ENCODE measurements around the gene DENND6B. TPM values are rescaled to one million over a fixed set of nuclear protein-coding genes. Genes with fewer than 3 reads are reported as not detected.

DENND6B gene
- polyA plus RNA-seq, 3 donors, result 2.0 to 4.0 (median 2.5) TPM

DNA sequence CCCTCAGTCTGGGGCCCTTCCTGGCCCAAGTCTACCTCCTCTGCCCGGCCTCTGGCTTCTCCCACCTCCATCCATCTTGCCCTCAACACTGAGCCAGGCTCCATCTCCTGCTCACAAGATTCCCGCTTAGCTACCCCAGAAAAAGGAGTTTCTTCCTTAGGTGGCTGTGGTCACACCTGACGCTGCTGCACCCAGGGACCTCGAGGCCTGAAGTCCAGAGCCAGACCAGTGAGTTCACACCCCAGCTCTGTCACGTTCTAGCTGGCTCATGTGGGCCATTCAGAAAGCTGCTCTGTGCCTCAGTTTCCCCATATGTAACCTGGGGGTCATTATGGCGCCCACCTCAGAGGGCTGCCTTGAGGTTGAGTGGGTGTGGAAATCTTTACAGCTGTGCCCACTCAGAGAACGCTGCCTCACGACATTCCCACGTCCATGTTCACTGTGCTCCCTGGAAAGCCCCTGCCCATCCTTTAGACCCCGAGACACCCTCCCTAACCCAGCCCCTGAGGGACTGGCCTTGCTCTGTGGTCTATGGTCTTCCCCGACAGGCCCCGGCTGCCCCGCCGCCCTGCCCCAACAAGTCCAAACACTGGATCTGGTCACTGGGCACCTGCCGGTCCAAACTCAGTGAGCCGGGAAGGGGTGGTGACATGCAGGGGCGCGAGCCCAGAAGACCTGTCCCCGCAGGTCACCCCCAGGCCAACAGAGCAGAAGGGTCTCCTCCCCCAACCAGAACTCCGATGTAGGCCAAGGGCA, 29.1 kb downstream of the DENND6B start:
- WGBS, 3 donors, result 82 to 88% (median 83%) methylated on average over 20 of the region's 20 CpGs

DNA sequence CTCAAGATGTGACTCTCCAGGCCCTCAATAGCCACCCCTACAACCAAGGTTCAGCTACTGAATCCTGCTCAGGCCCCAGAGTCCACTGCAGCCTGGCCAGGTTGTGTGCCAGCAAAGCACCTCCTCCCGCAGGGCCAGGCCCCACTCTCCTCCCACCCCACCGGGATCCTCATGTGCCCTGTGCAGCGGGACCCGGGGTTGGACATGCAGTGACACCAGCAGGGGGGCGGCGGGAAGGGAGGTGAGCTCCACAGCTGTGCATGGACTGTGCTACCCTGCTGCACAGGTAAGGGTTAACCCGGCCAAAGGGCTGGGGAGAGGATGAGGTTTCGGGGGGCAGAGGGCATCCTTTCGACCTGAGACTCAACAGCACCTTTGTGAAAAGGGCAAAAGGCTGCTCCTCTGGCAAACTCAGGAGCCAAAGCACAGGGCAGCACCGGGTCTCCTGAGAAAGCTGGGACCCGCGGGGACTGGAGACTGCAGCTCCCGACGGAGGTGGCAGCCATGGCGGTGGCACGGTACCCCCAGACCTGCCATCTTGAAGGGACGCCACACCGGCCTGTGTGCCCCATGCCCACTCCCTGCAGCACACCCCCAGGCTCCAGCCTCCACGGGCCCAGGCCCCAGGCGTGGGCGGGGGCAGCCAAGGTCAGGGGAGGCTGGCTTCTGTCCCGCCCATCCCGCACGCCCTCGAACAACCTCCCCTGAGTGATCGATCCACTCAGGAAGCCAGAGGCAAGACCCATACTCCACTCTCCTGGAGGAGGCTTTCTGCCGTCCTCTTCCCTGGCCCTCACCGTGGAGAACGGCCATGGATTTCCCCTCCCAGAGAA, 29.9 kb downstream of the DENND6B start:
- H3K27ac ChIP-seq (ENCODE audit: low read depth, low read length), result no peak overlapping the region
- WGBS, 3 donors, result 32 to 64% (median 62%) methylated on average over 27 to 29 of the region's 29 CpGs

More for the DNA sequence above, 29.1 kb downstream of the DENND6B start:
- H3K27ac ChIP-seq (ENCODE audit: low read depth, low read length), result no peak overlapping the region

DNA sequence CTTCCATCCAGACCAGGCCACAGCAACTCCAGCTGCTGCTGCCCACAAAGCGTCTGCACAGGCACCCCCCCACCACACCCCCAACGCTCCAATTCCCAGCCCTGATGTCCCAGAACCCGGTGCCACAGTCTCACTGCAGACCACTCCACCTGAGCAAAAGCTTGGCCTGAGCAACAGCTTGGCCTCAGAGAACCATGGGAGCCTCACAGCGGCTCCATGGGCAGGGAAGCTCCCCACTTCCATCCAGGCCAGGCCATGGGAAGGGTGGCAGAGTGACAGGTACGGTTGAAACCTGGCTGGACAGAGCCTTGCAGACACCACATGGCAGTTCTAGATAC, 32.5 kb downstream of the DENND6B start:
- 29 to 46% (median 33%) methylated on average over 4 to 5 of the region's 5 CpGs for WGBS, 3 donors
- no peak overlapping the region for H3K27ac ChIP-seq (ENCODE audit: low read depth, low read length)

DNA sequence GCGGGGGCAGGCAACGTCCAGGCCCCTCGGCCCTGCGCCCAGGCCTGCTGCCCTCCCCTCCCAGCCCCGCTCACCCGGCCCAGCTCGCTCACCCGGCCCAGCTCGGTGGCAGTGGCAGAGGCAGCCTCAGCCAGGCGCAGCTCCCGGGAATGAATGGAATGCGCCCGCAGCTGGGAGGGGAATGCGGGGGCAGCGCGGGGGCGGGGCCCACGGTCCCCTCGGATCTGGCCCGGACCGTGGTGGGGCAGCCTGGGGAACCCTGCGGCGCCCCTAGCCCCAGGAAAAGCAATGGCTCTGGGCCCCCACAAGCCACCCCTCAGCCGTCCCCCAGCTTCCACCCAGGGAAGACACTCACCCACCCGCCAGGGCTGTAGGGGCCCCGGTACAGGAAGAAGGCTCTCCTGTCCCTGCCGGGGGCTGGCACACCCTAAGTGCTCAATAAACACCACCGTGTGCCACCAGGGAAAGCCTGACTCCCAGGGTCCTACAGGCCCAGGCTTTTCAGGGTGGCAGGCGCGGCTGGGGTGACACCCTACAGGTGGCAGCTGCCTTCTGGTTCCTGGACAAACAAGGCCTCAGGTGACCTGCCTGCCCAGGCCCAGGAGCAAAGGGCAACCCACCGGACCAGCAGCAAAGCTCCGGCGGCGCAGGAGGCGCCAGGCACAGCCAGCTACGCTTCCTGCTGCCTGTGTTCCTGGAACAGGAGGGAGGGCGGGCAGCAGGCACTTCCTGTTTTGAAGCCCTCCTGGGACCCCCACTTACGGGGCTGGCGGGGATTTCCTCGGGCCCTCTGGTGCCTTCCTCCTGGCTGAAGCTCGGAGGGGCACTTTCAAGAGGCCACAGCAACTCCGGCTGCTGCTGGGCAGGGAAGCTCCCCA, 33.1 kb downstream of the DENND6B start:
- WGBS, 3 donors, result 7 to 10% (median 8%) methylated on average over 34 to 42 of the region's 42 CpGs
- H3K27ac ChIP-seq (ENCODE audit: low read depth, low read length), result peak overlapping the region; percentile 32

DNA sequence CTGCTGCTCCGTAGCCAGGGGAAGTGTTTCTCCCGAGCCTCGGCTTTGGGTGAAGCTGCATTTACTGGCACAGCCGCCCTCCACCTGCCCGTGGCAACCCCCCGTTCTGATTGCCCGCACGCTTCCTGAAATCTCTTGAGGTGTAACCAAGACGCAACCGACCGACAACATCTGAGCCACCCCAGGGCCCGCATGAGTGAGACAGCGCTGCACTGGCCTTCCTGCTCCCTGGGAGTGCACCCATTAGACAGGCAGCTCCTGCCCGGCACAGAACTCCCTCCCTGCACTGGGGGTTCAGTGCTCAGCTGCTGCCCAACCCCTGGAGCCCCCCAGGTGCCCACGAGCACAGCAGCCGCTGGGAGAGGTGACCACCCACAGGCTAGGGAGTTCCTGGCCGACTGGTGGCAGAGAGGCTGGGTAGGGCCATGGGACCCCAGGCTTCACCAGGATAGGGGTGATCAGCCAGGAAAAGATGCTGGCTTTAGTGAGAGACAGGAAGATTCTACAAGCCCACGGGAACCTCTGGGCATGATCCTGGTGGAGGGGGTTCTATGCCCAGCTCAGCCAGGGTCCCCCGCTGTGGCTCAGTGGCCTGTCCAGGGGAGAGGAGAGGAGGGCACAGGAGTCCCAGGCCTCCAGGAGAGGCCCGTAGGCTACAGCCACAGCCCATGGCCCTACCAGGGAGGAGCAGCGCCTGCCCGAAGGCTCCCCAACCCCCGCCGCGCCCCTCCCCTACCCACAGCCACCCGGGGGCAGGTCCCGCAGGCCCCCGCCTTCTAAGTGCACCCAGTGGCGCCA, 34.0 kb downstream of the DENND6B start:
- 24 to 63% (median 25%) methylated on average over 22 to 29 of the region's 29 CpGs for WGBS, 3 donors

DNA sequence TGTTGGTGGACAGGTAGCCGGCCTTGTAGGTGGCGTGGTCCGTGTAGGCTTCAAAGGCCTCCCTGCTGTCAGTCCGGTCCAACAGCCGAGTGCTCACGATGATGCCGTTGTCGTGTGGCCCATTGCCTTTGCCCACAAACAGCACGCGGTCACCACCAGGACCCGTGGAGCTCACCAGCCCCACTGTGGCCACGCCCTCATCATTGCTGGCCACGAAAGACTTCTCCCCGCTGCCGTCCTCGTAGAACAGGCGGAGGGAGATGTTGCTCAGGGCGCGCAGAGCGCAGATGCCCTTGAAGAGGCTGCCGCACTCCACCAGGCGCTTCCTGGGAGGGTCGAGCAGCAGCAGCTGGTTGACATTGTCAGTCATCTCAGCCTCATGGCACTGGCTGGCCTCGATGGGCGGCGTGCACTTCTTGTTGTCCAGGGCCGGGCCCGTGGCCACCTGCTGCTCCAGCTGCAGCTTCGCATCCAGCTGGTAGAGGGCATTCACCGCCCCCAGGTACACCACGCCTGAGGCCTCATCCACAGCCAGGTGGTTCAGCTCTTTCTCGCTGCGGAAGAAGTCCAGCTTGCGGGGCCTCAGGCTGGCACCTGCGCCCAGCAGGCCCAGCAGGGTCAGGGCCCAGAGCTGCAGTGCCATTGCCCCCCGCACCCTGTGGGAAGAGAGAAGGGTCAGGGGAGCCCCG, 36.7 kb downstream of the DENND6B start:
- no peak overlapping the region for H3K27ac ChIP-seq (ENCODE audit: low read depth, low read length)

More for the DNA sequence above, 34.0 kb downstream of the DENND6B start:
- peak overlapping the region; percentile 32 for H3K27ac ChIP-seq (ENCODE audit: low read depth, low read length)

DNA sequence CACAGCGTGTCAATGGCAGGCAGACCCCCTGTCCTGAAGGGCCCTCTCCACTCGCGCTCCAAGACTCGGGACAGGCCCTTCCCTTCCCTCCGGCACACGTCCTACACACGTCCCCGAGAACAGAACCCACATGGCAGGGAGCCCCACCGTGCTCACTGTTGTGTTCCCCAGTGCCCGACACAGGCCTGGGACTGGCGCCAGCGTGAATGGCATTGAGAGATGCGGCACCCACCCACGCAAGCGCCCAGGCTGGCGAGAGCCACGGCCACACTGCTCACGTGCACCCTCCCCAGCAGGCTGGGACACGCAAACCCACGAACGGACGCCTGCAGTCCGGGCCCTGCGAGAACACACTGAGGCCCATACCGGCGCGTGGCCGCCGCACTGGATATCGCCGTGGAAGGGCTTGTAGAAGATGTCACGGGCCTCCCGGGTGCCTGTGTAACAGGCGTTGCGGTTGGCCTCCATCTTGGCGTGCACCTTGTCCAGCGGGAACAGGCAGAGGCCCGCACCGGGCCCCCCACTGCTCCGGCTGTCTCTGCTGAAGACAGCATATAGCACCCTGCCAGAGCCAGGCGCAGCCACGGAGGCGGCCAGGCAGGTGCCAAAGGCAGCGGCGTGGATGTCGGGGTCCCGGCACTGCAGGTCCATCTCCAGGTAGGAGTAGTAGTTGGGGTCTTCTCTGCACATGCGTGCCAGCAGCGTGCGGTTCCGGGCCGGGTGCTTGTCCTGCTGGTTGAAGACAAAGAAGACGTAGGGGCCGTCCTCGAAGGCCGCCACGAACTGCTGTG, 37.5 kb downstream of the DENND6B start:
- H3K27ac ChIP-seq (ENCODE audit: low read depth, low read length), result no peak overlapping the region
- WGBS, 3 donors, result 94 to 96% (median 94%) methylated on average over 57 of the region's 57 CpGs

More for the DNA sequence above, 36.7 kb downstream of the DENND6B start:
- 90 to 93% (median 90%) methylated on average over 37 of the region's 37 CpGs for WGBS, 3 donors

DNA sequence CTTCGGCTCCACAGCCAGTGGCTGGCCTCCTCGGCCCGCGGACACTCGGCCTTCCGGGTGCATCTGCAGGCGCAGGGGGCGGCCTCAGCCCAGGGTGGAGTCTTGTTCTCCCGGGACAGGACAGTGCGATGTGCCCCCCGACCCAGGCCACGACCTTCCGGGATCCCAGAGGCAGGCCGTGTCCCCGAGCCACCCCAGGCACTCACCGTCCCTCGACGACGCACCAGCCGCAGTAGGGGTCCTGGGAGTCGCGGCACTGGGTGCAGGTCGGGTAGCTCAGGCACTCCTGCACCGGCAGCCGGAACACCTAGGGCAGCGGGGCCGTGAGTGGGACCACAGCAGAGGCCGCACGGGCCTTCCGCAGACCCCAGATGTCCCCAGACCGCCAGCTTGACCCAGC, 39.1 kb downstream of the DENND6B start:
- H3K27ac ChIP-seq (ENCODE audit: low read depth, low read length), result no peak overlapping the region
- 94 to 96% (median 95%) methylated on average over 31 of the region's 31 CpGs for WGBS, 3 donors

DNA sequence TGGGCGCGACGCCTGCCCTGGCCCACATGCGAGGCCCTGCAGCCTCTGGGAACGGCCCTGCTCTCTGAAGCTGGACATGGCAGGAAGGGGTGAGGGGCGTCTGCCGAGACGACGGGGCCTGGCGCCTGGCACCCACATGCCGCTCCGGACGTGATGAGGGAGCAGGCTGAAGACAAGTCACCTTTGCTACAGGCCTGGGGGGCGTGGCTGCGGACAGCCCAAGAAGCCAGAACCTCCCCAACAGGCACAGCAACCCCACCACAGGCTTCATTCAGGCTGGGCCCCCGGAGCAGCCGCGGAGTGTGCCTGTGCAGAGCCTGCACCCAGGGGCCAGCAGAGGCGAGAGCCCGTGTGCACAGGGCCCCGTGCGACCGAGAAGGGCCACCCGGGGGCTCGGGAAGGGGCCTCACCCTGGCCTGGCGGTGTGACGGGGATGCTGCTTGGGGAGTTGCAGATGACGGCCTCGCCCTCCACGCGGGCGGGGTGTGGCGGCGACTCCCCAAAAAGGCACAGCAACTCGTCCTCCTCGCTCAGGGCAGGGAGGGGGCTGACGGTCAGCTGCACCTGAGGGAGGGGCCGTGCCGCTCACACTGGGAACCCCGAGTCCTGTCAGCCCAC, 40.0 kb downstream of the DENND6B start:
- 90 to 94% (median 91%) methylated on average over 35 to 40 of the region's 40 CpGs for WGBS, 3 donors
- H3K27ac ChIP-seq (ENCODE audit: low read depth, low read length), result no peak overlapping the region

DNA sequence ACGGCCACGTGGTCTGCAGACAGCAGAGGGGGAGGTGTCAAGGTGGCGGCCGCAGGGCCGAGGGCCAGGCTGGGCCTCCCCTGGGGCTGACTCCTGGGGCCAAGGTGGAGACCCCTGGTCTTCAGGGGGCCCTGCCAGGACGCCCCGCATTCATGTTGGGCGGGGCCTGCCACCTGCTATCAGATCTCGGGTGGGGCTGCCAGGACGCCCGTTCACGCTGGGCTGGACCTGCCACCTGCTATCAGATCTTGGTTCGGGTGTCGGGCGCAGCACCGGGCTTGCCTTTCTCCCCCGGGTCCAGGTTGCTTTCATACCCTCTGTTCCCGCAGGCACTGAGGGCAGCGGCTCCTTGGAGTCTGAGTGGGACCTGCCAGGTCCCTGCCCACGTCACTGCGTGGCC, 40.5 kb downstream of the DENND6B start:
- H3K27ac ChIP-seq (ENCODE audit: low read depth, low read length), result no peak overlapping the region
- WGBS, 3 donors, result 90 to 93% (median 91%) methylated on average over 21 of the region's 21 CpGs

DNA sequence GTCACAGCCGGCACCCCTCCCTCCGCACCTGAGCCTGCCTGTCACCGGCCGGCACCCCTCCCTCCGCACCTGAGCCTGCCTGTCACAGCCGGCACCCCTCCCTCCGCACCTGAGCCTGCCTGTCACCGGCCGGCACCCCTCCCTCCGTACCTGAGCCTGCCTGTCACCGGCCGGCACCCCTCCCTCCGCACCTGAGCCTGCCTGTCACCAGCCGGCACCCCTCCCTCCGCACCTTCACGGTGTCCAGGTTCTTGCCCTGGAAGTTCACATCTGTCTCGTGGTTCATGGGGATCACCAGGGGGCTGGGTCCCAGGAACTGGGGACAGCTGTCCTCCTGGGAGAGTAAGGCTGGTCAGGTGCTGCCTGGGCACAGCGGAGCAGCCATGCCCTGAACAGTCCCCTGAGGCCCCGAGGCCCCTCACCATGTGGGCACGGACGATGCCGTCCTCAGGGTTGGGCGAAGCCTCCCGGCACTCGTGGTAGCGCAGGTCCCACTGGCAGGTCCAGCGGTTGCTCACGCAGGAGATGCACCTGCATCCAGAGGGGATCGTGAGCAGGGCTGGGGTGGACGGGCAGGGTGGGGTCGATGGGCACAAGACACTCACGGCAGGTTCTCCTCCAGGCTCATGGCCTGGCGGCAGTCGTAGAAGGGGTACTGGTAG, 41.1 kb downstream of the DENND6B start:
- no peak overlapping the region for H3K27ac ChIP-seq (ENCODE audit: low read depth, low read length)
- 92 to 94% (median 93%) methylated on average over 27 to 29 of the region's 34 CpGs for WGBS, 3 donors

DNA sequence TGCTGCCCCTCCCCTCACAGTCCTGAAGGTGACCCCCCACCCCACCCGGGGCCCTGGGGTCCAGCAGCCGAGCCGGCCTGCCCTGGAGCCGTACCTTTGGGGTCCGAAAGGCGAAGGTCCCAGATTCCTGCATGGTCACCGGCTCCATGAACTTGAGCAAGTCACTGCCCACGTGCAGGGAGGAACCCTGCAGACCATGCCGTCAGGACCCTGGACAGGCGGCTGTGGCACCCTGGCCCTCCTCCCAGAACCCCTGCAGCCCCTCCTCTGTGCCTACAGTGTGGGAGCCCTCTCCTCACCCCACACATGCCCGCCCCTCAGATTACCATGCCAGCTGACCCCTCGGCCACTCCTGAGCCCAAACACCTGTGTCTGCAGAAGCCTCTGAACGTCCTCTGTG, 42.3 kb downstream of the DENND6B start:
- 91 to 94% (median 92%) methylated on average over 13 of the region's 13 CpGs for WGBS, 3 donors
- no peak overlapping the region for H3K27ac ChIP-seq (ENCODE audit: low read depth, low read length)

DNA sequence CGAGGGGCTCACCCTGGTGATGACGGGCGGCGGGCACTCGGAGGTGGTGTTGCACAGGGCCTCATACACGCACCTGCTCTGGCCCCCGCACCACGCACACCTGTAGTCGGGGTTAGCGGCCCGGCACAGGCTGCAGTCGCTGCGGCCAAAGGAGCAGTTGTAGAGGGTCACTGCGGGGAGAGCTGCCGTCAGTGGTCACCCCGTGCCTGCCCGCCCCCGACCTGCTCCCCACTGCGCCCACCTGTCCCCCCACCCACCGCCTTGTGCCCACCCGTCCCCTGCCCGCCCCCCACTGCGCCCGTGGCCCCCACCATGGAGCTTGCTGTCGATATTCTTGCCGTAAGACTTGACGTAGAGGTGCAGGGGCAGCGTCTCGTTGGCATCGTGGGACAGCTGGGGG, 43.0 kb downstream of the DENND6B start:
- H3K27ac ChIP-seq (ENCODE audit: low read depth, low read length), result no peak overlapping the region
- 92 to 96% (median 93%) methylated on average over 22 to 30 of the region's 30 CpGs for WGBS, 3 donors

DNA sequence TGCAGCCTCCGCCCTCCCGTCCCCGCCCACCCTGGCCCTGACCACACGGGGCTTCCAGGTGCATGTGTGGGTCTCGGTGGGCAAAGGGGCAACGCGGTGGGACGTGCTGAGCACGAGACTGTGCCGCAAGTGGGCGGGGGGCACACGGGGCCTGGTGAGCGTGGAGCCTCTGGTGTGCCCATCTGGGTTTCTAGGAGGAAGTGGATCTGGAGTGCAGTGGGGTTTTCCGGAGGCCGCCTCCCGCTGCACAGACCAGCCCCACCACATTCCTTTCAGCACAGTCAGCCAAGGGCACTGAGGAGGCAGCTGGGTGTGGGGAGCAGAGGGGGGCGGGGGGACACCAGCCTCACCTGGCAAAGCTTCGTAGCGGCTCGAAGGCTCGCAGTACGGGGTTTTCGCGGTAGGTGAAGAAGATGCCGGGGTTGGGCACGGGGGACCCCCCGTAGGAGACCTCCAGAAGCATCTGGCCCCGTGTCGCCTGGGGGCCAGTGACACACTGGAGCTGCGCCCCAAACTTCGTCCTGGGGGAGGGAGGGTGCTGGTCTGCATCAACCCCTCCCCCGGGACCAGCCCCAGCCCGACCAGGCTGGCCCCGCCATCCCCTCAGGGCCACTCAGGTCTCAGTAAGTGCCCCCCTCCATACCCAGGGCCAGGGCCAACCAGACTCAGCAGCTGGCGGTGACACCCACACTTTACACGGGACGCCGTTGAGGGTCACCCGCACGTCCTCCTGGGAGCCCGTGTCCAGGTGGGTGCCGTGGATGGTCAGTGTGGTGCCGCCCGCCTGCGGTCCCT, 44.3 kb downstream of the DENND6B start:
- WGBS, 3 donors, result 69 to 88% (median 87%) methylated on average over 43 to 45 of the region's 45 CpGs
- H3K27ac ChIP-seq (ENCODE audit: low read depth, low read length), result no peak overlapping the region

DNA sequence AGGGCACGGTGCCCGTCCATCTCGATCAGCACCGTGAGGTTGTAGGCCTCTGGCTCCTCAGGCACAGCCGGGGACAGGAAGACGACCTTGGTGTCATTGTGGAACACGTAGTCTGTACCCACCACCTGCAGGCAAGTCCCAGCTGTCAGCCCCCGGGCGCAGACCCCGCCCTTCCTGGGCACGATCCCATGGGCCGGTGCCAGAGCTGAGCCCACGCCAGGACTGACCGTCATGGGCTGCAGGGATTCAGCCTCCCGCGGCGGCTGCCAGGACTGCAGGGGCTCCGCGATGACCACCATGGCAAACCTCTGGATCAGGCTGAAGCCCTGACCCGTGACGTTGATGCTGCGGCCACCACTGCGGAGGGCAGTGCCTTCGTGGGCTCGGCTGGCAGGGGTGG, 44.9 kb downstream of the DENND6B start:
- 36 to 84% (median 81%) methylated on average over 25 of the region's 25 CpGs for WGBS, 3 donors
- no peak overlapping the region for H3K27ac ChIP-seq (ENCODE audit: low read depth, low read length)

All from adipose tissue (tissue), 3 donors.